ENCODE results near the gene DOCK9. TPM values are rescaled to one million over a fixed set of nuclear protein-coding genes. Genes with fewer than 3 reads are reported as not detected.
"Not testable (repeated sequence)": the region's sequence is repeated elsewhere in the genome, so short reads cannot be mapped to it uniquely, and the experiment has no call there.

DOCK9 gene
- total RNA-seq, 1 donor from 2014 or later: 56.3 TPM

- no peak for FAIRE-seq
- TF ChIP-seq EZH2 (IDR thresholded peaks at IDR 0.05; ENCODE audit: insufficient read depth, low read length) (no peak), CTCF (IDR thresholded peaks at IDR 0.05; ENCODE audit: insufficient read depth, low read depth, low read length) (no peak)
- Mint-ChIP-seq H3K4me3 (ENCODE audit: unreplicated experiment) (no peak overlapping the region), H3K27ac (ENCODE audit: unreplicated experiment) (no peak overlapping the region), H3K27me3 (ENCODE audit: low read depth, unreplicated experiment) (no peaks in the 10 kb centered on the region), H3K9me3 (ENCODE audit: unreplicated experiment) (no peaks in the 10 kb centered on the region), H3K4me1 (ENCODE audit: low read depth, unreplicated experiment) (no peaks in the 10 kb centered on the region), H3K36me3 (ENCODE audit: low read depth, unreplicated experiment) (peaks cover 25% of the 10 kb centered on the region)
- no peaks in the 10 kb centered on the region for H3K4me1 ChIP-seq (ENCODE audit: insufficient read depth, low read length)
- H3K27ac ChIP-seq (ENCODE audit: low read depth, low read length): no peak overlapping the region
- no peaks in the 10 kb centered on the region for H3K36me3 ChIP-seq (ENCODE audit: insufficient read depth, low read length)
- no peaks in the 10 kb centered on the region for H4K20me1 ChIP-seq (ENCODE audit: insufficient read depth, low read length)
- no peak overlapping the region for H3K9ac ChIP-seq (ENCODE audit: low read length)
- no peaks in the 10 kb centered on the region for H3K79me2 ChIP-seq (ENCODE audit: insufficient read depth, low read length)
- no peak overlapping the region for H3K4me2 ChIP-seq (ENCODE audit: low read length)
- no peak overlapping the region for H2AFZ ChIP-seq (ENCODE audit: low read depth, low read length)
- H3K9me3 ChIP-seq (ENCODE audit: insufficient read depth, low read depth, low read length): no peaks in the 10 kb centered on the region
- no peaks in the 10 kb centered on the region for H3K27me3 ChIP-seq (ENCODE audit: insufficient read depth, low read length)
- no peak overlapping the region for H3K4me3 ChIP-seq (ENCODE audit: insufficient read depth, low read depth, low read length)
- no peak for DNase-seq (ENCODE audit: low read depth)
Measured at GRCh38 chr13:98896868-98897144, 81.1 kb downstream of the DOCK9 start.

DNA sequence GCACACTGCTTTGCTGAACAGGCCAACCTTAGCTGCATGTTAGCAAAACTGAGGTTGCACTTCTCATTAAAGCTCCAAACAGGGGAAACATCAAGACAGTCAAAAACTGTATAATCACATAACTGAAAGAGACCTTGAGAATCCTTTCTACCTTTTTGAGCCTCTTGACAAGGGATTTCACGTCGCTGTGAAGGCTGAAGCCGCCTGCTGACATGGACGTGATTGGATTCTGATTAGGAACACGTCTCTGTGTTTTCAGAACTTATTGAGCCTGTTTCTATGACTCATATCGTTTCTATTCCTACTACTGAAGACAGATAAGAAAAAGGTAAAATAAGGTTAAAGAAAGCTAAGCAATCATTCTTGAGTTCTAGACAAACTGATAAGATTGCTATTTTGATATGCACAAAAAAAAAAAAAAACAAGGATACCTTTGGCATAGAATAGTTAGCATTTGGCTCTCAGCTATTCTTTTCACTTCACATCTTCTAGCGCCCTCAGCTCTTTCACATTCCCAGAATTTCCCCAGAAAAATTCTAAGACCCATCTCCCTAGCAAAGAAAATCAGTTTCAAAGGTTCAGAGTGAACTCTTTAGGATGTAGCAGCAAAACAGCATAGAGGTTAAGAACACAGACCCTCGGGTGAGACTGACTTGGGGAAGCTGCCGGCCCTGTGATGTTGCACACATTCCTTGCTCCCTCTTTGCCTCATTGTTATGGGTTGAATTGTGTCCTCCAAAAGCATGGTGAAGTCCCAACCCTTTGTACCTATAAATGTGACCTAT, 81.6 kb downstream of the DOCK9 start:
- Histone ChIP-seq H3K27me3 (ENCODE audit: insufficient read depth, low read length) (no peaks in the 10 kb centered on the region), H4K20me1 (ENCODE audit: insufficient read depth, low read length) (no peaks in the 10 kb centered on the region), H3K4me1 (ENCODE audit: insufficient read depth, low read length) (no peaks in the 10 kb centered on the region), H2AFZ (ENCODE audit: low read depth, low read length) (no peak overlapping the region), H3K9me3 (ENCODE audit: insufficient read depth, low read depth, low read length) (no peaks in the 10 kb centered on the region), H3K27ac (ENCODE audit: low read depth, low read length) (no peak overlapping the region), H3K79me2 (ENCODE audit: insufficient read depth, low read length) (no peaks in the 10 kb centered on the region), H3K4me2 (ENCODE audit: low read length) (no peak overlapping the region), H3K9ac (ENCODE audit: low read length) (no peak overlapping the region), H3K36me3 (ENCODE audit: insufficient read depth, low read length) (no peaks in the 10 kb centered on the region), H3K4me3 (ENCODE audit: insufficient read depth, low read depth, low read length) (no peak overlapping the region)
- H3K27me3 Mint-ChIP-seq (ENCODE audit: low read depth, unreplicated experiment): no peaks in the 10 kb centered on the region
- peaks cover 23% of the 10 kb centered on the region for H3K36me3 Mint-ChIP-seq (ENCODE audit: low read depth, unreplicated experiment)
- no peaks in the 10 kb centered on the region for H3K4me1 Mint-ChIP-seq (ENCODE audit: low read depth, unreplicated experiment)
- DNase-seq (ENCODE audit: low read depth): no peak
- FAIRE-seq: peak; percentile 17
- no peak overlapping the region for H3K4me3 Mint-ChIP-seq (ENCODE audit: unreplicated experiment)
- TF ChIP-seq EZH2 (IDR thresholded peaks at IDR 0.05; ENCODE audit: insufficient read depth, low read length) (no peak), CTCF (IDR thresholded peaks at IDR 0.05; ENCODE audit: insufficient read depth, low read depth, low read length) (no peak)
- H3K27ac Mint-ChIP-seq (ENCODE audit: unreplicated experiment): no peak overlapping the region
- no peaks in the 10 kb centered on the region for H3K9me3 Mint-ChIP-seq (ENCODE audit: unreplicated experiment)

DNA sequence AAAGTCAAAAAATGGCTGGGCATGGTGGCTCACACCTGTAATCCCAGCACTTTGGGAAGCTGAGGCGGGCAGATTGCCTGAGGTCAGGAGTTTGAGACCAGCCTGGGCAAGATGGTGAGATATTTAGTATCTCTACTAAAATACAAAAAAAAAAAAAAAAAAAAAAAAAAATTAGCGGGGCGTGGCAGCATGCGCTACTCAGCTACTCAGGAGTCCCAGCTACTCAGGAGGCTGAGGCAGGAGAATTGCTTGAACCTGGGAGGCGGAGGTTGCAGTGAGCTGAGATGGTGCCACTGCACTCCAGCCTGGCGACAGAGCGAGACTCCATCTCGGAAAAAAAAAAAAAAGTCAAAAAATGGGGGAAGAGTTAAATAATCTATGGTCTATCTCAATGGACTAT, 83.0 kb downstream of the DOCK9 start:
- H3K27ac Mint-ChIP-seq (ENCODE audit: unreplicated experiment); H3K27ac ChIP-seq (ENCODE audit: low read depth, low read length); H3K27me3 ChIP-seq (ENCODE audit: insufficient read depth, low read length); H2AFZ ChIP-seq (ENCODE audit: low read depth, low read length); H3K9ac ChIP-seq (ENCODE audit: low read length); H3K4me3 Mint-ChIP-seq (ENCODE audit: unreplicated experiment); H3K4me2 ChIP-seq (ENCODE audit: low read length); H3K27me3 Mint-ChIP-seq (ENCODE audit: low read depth, unreplicated experiment); H4K20me1 ChIP-seq (ENCODE audit: insufficient read depth, low read length); H3K9me3 ChIP-seq (ENCODE audit: insufficient read depth, low read depth, low read length); H3K4me3 ChIP-seq (ENCODE audit: insufficient read depth, low read depth, low read length); H3K9me3 Mint-ChIP-seq (ENCODE audit: unreplicated experiment); H3K36me3 ChIP-seq (ENCODE audit: insufficient read depth, low read length); DNase-seq (ENCODE audit: low read depth); H3K79me2 ChIP-seq (ENCODE audit: insufficient read depth, low read length); FAIRE-seq: not testable (repeated sequence)
- H3K4me1 Mint-ChIP-seq (ENCODE audit: low read depth, unreplicated experiment): peaks cover 11% of the 10 kb centered on the region
- peaks cover 24% of the 10 kb centered on the region for H3K36me3 Mint-ChIP-seq (ENCODE audit: low read depth, unreplicated experiment)
- peaks cover 11% of the 10 kb centered on the region for H3K4me1 ChIP-seq (ENCODE audit: insufficient read depth, low read length)
